Measurements from ENCODE around the gene CHD5. TPM values are rescaled to one million over a fixed set of nuclear protein-coding genes. Genes with fewer than 3 reads are reported as not detected.

CHD5 gene
- total RNA-seq, 1 experiment from 2014 or later: 1.6 TPM

GRCh38 chr1:6140413-6140812 lies 39.7 kb downstream of the CHD5 start:
- Histone ChIP-seq H2AFZ (ENCODE audit: low read length) (no peak overlapping the region), H4K91ac (ENCODE audit: insufficient read length, low read depth, low read length) (no peak overlapping the region), H2BK12ac (ENCODE audit: insufficient read length, low read depth, low read length) (no peak overlapping the region), H2BK120ac (ENCODE audit: low read depth, low read length, poor library complexity, severe bottlenecking) (no peak overlapping the region), H3K23me2 (ENCODE audit: insufficient read length, low read depth, low read length, poor library complexity, severe bottlenecking) (no peaks in the 10 kb centered on the region), H3K14ac (ENCODE audit: insufficient read depth, low read length) (no peak overlapping the region), H3K79me2 (ENCODE audit: insufficient read depth, low read length) (no peaks in the 10 kb centered on the region), H2AK5ac (ENCODE audit: insufficient read length, low read length) (no peak overlapping the region), H3K79me1 (ENCODE audit: insufficient read depth, low read depth, low read length, poor library complexity, severe bottlenecking) (no peaks in the 10 kb centered on the region), H3K23ac (ENCODE audit: insufficient read length, low read depth, low read length) (no peak overlapping the region), H3K4ac (ENCODE audit: low read depth, low read length) (no peak overlapping the region), H2BK5ac (ENCODE audit: insufficient read length, low read length) (no peak overlapping the region), H2BK15ac (ENCODE audit: low read depth, low read length) (no peak overlapping the region), H3K9ac (ENCODE audit: extremely low read depth, insufficient read length, low read length) (no peak overlapping the region), H2BK20ac (ENCODE audit: low read depth, low read length, poor library complexity, severe bottlenecking) (no peak overlapping the region), H3T11ph (ENCODE audit: low read length) (no peak overlapping the region), H3K18ac (ENCODE audit: insufficient read length, low read depth, low read length) (no peak overlapping the region), H3K4me1 (ENCODE audit: insufficient read depth, low read length) (no peaks in the 10 kb centered on the region), H3K4me2 (ENCODE audit: insufficient read depth, insufficient read length, low read length) (no peak overlapping the region), H3K56ac (ENCODE audit: insufficient read length, low read depth, low read length) (no peak overlapping the region), H4K8ac (replicated peaks; ENCODE audit: insufficient read length, low read depth, low read length) (no peak overlapping the region), H4K5ac (ENCODE audit: insufficient read length, low read depth, low read length) (no peak overlapping the region), H4K20me1 (ENCODE audit: control insufficient read depth, insufficient read depth, insufficient read length) (no peaks in the 10 kb centered on the region), H3K9me3 (ENCODE audit: control insufficient read depth, low read depth, low read length) (no peaks in the 10 kb centered on the region), H3K27ac (ENCODE audit: insufficient read length, low read depth, low read length) (no peak overlapping the region), H3K27me3 (ENCODE audit: insufficient read depth, low read length) (no peaks in the 10 kb centered on the region)
- Mint-ChIP-seq H3K36me3 (ENCODE audit: insufficient read depth in 1 of 3, low read depth in 3 of 3) (no peaks in the 10 kb centered on the region), H3K27me3 (ENCODE audit: low read depth) (peaks cover 19% of the 10 kb centered on the region), H3K9me3 (no peaks in the 10 kb centered on the region), H3K4me1 (peaks cover 0 to 9% of the 10 kb centered on the region in 2 experiments; a peak in 1 of 4 replicates), H3K27ac (no peak overlapping the region; a peak in 1 of 7 replicates), H3K4me3 (no peak overlapping the region)
- no peak for DNase-seq
- WGBS (ENCODE audit: extremely low coverage, insufficient read length, low lambda C conversion rate): no CpG with 5 or more reads among the region's 2 CpGs
- no peak for TF ChIP-seq CTCF (conservative IDR thresholded peaks at IDR 0.05)
